HUDEP-2 (cell line): Measurements from ENCODE around the gene ALDH16A1.

Source experiments
- DNase-seq, 76 experiments: peaks; one replicate each; lab custom pipeline; 2025; ENCODE audit not compliant: unreplicated experiment in 76 of 76; lab: John Stamatoyannopoulos, UW

The ALDH16A1 gene

DNA sequence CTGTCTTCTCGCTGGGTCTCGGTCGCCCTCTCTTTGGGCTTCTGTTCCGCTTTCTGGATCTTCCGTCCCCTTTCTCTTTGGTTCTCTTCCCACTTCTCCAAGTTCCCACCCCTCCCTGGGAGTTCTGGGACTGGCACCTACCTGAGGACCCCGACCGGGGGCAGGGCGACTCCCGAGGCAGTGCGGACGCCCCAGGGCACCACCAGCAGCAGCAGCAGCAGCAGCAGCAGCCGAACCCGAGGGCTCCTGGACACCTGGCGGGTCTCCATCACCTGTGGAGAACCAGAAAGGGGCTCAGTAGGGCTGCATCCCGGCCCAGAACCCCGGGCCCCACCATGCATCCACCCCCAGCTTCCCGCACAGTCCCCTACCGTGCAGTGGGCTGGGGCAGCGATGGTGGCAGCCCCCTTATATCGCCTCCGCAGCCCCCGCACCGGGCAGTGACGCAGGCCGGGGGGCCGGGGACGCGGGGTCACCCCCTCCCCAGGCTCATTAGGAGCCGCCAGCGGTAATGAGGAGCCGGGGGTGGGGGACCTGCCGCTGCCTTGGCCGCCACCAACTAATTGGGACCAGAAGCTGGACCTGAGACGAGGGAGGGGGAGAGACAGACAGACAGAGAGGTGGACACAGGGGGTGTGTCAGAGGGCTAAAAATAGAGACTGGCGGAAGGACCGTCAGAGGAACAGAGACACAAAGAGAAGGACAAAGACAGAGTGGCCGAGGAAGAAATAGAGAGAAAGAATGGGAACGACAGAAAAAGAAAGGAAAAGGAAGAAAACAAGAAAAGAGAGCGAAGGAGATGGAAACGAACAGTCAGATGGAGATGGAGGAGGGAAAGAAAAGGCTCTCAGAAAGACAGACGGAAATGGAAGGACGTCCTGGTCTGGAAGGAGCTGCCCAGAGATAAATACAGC, 29.7 kb upstream of the ALDH16A1 start, which contains the start of gene PTH2:
Gene PTH2, minus strand, starts transcription at position 371 of the 914 bp plus-strand sequence. Its CDS starts 102 bp downstream, at position 269.
- DNase-seq, result no peak

DNA sequence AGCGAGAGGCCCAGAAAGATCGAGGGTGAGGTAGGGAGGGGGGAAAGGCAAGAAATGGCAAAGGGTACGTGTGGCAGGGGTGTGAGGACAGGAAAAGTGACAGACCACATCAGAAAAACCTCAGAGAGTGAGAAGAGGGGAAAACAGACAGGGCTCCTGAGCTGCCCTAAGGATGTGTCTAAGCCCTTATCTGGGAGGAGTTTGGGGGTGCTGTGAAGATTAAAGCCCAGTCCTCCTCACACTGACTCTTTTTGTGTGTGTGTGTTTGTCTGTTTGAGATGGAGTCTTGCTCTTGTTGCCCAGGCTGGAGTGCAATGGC, 29.1 kb upstream of the ALDH16A1 start:
- DNase-seq, result no peak

DNA sequence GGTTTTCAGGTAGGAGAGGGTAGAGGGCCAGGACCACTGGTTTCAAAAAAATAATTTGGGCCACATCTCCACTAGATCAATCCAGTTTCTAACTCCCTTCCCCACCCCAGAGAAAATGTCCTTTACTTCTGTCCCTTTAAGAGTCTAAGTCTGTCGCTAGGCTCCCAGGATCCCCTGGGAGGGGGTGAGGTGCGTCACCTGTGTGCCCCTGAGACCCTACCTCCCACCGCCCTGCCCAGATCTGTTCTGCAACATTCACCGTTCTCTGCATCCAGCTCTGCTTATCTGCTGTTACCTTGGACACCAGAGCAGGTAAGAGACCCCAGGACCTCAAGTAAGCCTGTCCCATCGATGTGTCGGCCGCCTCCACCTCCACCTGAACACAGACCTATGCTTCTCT, 27.8 kb upstream of the ALDH16A1 start, which contains the start of gene GFY:
Gene GFY, plus strand, starts transcription at position 211 of the 400 bp plus-strand sequence. CDS start 1,043 bp downstream, outside the sequence.
- DNase-seq, result no peak

DNA sequence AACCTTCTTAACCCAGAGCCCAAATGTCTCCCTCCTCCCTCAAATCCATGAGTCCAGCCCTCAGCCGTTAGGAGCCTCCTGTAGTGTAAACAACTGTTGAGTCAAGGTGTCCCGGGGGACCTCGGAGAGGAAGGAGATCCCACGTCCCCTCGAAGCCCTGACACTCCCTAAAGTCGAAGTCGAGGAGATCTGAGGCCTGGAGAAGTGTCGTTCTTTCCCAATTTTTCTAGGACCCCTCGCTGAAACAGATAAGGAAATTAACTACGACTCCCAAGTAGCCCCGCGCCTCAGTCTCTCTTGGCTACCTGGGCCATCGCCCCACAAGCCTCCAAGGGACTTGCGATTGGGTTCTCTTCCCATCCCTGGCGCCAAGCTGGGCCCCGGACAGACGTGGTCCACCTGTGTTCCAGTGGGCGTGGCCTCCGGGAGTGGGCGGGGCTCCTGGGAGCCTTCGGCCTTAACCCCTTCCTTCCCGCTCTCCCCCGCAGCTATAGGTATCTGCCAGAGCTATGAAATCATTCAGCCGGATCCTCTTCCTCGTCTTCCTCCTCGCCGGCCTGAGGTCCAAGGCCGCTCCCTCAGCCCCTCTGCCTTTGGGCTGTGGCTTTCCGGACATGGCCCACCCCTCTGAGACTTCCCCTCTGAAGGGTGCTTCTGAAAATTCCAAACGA, 27.0 kb upstream of the ALDH16A1 start:
- peak in 6 of 76 experiments; percentile 10 to 39 (median 20) for DNase-seq

DNA sequence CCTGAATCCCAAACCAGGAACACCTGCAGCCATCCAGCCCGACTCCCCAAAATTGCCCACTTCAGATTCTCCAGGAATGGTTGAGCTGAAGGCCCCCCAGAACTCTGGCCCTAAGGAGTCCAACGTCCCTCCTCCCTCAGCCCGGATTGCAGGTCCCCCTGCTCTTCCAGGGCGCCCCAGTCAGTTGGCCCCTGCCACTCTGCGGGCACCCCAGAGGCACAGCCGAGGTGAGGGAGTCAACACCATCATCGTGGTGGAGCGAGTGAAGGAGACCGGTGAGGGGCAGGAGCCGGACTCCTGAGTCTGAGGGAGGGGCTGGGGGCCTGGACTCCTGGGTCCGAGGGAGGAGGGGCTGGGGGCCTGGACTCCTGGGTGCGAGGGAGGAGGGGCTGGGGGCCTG, 25.7 kb upstream of the ALDH16A1 start:
- no peak for DNase-seq

DNA sequence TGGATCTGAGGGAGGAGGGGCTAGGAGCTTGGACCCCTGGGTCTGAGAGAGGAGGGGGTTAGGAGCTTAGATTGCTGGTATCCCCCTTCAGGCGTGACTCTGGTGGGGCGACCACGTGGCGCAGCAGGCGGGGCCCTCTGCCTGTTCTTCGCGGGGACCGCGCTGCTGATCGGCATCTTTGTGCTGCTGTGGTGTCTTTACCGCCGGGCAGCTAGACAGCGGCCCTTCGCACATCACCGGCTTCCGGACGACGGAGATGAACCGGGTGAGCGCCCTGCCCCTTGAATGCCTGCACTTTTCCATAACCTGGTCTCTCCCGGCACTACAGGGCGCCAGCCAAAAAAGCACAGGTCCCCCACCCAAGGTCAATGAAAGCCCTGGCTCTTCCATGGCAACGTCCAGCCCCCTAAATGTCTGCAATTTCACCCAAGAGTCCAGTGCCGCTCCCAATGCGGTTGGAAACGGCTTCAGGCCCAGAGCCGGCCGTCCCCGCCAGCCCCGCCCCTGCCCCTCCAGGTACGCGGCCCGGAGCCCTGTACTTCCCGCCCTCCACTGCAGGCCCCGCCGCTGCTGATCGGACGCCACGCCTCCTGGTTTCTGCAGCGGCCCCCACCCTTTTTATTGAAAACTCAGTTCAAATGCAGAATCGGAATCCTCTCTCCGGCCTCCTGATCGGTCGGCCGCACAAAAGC, 25.0 kb upstream of the ALDH16A1 start:
- peak in 3 of 76 experiments; percentile 12 to 23 (median 21) for DNase-seq

DNA sequence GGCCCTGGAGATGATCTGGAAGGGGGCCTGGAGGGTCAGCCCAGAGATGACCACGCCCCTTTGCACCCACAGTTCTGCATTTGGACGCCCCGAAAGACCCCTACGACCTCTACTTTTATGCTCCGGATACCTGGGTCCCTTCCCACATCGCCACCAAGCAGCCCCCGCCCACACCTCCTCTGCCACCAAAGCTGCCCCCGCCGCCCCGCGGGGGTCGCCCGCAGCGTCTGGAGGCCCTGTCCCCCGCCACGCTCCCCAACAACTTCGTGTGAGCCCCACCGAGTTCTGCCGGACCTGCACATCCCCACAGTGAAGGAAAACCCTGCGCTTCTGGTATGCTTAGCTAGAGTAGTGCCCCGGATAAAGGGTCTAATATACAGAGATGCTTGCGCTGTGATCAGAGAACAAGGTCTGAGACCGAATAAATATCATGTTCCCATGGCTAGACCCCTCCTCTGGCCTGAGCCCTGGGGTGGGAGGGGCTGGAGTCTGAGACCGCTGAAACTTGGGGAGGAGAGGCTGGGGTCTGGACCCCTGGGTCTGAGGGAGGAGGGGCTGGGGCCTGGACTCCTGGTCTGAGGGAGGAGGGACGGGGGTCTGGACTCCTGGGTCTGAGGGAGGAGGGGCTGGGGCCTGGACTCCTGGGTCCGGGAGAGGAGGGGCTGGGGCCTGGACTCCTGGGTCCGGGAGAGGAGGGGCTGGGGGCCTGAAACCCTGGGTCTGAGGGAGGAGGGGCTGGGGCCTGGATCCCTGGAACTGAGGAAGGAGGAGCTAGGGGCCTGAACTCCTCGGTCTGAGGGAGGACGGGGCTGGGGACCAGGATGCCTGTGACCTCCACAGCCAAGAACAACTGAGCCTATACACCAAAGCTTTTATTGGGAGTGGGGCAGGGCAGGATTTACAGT, 24.2 kb upstream of the ALDH16A1 start:
- no peak for DNase-seq

DNA sequence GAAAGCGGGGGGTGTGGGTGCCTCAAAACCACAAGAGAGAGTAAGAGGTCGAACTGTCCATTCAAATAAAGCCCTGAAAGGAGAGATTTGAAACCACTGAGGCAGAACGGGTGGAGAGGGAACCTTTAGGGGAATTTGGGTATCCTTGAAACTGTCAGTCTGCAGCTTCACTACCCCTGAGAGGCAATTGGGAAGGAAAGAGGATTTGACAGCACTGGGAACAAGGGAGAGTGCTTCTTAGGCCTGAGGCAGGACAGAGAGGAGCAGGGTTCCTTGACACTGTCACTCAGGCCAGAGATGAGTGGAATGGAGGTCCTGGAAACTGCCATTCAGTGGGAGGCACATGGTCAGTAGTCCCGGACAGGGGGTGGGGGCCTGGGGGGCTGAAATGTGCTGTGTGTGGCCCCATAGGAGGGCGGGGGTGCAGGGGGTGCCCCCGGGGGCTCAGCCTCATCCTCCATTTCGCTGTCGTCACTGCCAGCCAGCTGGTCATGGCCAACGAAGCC, 22.8 kb upstream of the ALDH16A1 start:
- no peak for DNase-seq

DNA sequence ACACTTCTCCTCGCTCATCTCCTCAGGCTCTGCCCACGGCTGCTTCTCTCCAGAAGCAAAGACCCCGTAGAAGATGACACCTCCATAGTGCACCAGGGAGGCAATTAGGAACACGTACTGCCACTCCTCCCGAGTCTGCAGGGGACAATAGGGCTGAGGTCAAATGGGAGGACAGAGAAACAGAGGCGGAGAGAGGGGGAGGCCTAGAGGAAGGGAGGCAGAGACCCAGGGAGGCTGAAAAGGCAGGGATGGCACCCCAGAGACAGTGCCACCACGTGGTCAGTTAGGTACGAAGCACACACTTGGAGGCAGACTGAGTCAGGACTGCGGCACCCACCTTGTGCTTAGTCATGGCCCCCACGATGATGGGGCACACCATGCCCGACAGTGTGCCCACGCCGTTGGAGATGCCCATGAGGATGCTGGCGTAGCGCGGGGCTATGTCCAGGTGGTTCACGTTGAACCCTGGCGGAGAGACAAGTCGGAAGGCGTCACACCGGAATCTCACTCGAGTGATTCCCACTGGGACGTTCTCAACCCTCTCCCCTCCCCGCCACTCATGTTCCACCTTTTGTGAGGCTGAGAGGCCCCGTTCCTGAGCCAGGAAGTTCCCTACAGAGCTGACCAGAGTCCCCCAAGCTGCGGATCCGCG, 22.2 kb upstream of the ALDH16A1 start:
- DNase-seq, result peak in 15 of 76 experiments; percentile 11 to 60 (median 28)

DNA sequence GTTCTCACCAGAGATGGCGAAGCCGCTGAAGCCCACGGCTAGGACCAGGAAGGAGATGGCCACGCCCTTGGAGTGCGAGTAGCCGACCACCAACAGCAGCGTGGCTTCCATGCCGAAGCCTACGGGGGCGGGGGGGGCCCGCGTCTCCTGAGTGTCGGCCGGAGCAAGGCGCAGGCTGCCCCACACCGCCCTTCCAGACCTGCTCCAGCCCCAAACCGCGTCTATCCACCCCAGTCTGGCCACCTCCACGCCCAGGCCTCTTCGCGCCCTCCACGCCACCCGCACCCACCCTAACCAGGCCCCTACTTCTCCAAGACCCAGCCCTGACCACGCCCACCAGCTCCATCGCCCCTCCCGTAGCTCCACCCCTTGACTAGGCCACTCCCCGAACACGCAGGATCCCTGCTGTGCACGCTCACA, 21.7 kb upstream of the ALDH16A1 start:
- DNase-seq, result peak in 15 of 76 experiments; percentile 8 to 49 (median 20)

DNA sequence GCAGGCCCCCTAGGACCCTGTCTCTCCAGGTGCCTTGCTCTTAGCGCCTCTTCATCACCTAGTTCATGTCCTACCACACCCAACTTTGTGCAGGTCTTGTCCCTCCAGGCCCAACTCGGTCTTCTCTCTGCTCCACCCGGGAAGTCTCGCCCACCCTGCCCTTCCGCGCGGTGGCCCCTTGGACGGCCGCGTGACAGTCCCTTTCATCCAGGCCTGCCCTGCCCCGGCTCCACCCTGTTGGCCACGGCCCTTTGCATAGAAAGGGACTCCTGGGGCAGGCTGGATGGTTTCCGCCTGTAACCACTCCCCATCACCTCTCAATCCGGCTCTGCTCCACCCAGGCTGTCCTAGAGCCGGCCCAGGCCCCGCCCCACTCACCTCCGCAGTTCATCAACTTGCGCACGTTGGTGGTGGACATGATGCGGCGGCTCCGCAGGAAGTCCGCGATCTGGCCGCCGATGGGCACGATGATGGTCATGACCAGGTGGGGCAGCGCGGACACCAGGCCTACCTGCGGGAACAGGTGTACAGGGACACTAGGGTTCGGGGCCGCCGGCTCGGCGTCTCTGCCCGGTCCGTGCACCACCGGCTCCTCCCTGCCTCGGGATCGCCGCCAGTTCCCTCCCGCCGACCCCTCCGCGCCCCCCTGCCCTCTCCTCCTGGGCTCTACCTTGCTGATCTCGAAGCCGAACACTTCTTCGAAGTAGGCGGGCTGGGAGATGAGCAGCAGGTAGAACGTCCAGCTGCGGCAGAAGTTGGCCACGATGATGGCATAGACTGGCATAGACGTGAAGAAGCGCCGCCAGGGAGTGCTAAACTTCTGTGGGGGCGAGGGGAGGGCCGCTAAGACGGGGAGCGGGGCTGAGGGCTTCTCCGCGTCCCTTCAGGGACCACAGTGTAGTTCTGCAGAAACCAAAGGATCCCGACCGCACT, 20.6 kb upstream of the ALDH16A1 start:
- DNase-seq, result no peak

DNA sequence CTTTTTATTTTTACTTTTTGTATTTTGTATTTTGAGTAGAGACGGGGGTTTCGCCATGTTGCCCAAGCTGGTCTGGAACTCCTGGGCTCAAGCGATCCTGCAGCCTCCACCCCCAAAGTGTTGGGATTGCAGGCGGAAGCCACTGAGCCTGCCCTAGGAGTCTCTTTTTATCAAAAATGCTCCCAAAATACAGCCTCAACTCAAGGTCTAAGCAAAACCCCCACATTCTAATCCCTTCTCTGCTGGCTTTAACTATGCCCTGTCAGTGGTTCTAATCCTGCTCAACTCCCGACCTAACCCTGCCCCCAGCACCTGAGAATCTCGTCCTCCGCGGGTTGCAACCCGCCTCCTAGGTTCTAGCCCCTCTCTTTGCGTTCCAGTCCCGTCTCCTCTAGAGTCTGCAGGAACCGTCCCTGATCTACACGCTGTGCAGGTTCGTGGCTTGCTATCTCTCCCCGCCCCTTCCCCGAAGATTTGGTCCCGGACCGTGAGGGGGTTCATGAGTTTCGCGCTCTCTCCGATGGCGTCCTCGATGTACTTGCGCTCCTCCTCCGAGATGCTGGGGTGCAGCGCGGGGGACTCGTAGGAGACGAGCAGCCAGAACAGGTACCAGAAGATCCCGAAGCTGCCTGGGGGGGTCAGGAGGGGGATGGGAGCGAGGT, 19.7 kb upstream of the ALDH16A1 start:
- no peak for DNase-seq

DNA sequence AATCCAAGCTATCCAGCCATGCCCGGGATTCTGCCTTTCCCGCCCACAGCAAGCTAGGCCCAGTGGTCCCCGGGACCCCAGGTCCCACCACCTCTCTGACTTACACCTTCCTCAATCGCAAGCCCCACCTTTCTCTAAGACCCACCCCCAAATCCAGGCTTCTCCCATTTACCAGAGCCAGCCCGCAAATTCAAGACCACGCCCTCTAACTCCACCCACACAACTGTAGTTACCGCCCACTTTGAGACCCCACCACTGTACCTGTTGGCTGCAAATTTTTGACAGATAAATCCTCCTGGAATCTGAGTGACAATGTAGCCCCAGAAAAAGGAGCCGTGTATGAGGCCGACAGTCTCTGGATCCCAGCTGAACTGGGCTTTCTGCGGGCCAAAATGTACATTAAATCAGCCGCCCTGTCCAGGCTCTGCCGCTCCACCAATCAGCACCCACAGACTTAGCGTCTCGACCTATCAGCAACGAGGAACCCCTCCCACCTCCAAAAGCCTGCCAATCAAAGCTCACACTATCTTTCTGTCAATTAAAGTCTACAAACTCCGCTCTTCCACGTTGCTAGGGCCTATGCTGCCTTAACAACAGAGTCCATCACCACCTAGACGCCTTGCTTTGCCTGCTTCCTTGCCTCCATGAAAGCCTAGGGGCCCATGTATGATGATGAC, 18.0 kb upstream of the ALDH16A1 start:
- DNase-seq, result peak in 2 of 76 experiments; percentile 12 to 14

DNA sequence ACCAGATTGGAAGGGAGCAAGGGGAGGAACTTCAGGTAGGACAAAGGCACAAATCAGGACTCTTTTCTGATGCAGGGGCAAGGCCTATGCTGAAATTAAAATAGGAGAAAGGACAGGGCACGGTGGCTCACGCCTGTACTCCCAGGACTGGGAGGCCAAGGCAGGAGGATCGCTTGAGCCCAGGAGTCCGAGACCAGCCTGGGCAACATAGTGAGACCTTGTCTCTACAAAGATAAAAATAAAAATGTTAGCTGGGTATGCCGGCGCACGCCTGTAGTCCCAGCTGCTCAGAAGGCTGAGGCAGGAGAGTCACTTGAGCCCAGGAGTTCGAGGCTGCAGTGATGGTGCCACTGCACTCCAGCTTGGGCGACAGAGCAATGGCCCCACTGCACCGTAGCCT, 17.4 kb upstream of the ALDH16A1 start:
- no peak for DNase-seq

DNA sequence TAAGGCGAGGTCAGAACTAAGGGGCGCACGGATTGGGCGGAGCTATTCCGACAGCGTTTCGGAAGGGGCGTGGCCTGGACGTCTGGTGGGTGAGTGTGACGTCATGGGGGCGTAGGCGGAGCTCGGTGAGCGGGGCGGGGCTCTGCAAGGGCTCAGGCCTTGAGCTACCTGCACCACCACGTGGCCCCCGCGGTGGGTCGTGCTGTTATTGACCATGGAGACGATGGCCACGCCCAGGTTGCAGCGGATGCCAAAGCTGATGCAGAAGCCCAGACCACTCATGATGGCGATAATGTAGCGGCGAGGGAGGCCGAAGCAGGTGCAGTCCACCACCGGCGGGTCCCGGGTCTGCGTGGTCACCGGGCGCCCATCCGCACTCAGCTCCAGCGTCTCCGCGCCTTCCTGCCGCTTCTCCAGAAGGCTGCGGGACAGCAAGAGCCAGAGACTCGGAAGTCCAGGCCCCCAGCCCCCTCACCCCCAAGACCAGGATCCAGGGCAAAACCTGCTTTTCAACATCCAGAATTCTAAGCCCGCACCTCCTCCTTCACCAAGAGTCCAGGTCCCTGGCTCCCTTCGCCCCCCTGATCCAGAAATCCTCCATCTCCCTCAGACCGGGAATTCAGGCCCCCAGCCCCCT, 16.5 kb upstream of the ALDH16A1 start:
- peak in 43 of 76 experiments; percentile 13 to 64 (median 45) for DNase-seq

DNA sequence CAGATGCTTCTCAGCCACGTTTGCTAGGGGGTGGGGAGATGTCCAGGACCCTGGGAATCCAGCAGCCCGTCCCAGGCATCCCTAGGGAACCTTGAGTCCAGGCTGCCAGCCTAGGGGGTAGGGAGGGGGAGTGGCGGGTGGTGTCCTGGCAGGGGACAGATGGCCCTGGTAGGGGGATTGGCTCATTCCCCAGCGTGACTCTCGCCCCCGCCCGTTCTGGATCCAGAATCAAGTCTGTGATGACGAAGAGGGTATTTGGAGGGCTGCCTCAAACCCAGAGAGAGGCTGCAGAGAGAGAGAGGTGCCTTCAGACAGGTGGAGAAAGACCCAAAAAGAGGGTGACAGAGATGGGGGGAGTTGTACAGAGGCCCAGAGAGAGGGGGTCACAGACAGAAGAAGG, 15.8 kb upstream of the ALDH16A1 start:
- DNase-seq, result no peak

DNA sequence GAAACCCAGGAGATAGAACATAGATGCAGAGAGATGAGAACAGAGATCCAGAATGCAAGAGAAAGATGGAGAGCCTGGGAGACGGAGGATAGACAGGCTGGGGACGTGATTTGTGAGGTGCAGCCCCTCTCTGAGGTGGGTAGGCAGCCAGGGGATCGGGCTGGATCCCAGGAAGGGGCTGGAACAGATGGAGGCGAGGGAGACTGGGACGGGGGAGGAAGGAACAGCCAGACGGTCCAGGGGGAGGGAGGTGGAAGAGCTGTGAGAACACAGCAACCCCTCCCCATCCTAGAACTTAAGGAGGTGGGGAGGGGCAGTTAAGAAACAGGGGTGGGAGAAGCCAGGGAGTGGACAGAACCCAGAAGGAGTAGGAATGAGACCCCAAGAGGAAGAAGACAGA, 14.8 kb upstream of the ALDH16A1 start:
- no peak for DNase-seq
